Bronchial epithelial cell (primary cell): Measurements from ENCODE around the gene ANKRD44. TPM values are rescaled to one million over a fixed set of nuclear protein-coding genes. Genes with fewer than 3 reads are reported as not detected.

Source experiments
- DNase-seq: peaks from one replicate; pipeline ENCODE4 v3.0.0-alpha.2; 2010; ENCODE audit warnings: low read depth
- FAIRE-seq: peaks from 2 replicates; lab custom pipeline; 2011; peaks lifted over from hg19 to GRCh38; lab: Jason Lieb, UNC
- H3K27me3 ChIP-seq: 2 replicates; pipeline ENCODE4 v1.5.1; 2011; ENCODE audit warnings: low read length; ENCODE audit not compliant: control insufficient read depth, insufficient read depth
- H3K36me3 ChIP-seq: 2 replicates; pipeline ENCODE4 v1.5.1; 2011; ENCODE audit warnings: low read length; ENCODE audit not compliant: control insufficient read depth, insufficient read depth
- H3K4me3 ChIP-seq: 2 replicates; pipeline ENCODE4 v1.5.1; 2011; ENCODE audit warnings: mild to moderate bottlenecking, low read depth, low read length, control low read depth
- total RNA-seq: library from RNA; depleted of rRNA; stranded (reverse); fragments of >200 nt; gene quantifications from 2 replicates; pipeline ENCODE4 v1.2.1, GENCODE V29; 2014
- TF ChIP-seq, protein P1 (sequence below): IDR thresholded peaks from 2 replicates; pipeline ENCODE4 v1.5.1; 2011; ENCODE audit warnings: mild to moderate bottlenecking, moderate library complexity, low read length, control low read depth, inconsistent platforms; ENCODE audit not compliant: insufficient read depth, severe bottlenecking

ANKRD44 gene
- total RNA-seq, 1 donor from 2014 or later: 0.26 TPM

DNA sequence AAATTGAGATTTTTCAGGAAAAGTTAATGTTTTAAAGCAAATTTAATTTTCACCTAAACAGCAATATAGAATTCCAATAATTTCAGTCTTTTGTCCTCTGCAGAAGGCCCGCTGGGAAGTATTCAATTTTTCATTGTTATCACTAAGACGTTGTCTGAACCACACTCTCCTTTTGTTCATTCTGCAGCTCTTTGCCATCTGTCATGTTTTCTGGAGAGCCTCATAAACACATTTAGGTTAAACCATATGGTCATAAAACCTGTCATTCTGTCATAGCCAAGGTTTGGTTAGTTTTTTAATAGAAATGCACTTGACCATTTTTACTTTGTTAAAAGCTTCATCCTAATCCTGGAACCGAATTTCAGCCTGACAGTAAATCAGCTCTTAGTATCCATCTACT is 330.1 kb downstream of the ANKRD44 start:
- no peaks in the 10 kb centered on the region for H3K27me3 ChIP-seq
- TF ChIP-seq, protein P1, sequence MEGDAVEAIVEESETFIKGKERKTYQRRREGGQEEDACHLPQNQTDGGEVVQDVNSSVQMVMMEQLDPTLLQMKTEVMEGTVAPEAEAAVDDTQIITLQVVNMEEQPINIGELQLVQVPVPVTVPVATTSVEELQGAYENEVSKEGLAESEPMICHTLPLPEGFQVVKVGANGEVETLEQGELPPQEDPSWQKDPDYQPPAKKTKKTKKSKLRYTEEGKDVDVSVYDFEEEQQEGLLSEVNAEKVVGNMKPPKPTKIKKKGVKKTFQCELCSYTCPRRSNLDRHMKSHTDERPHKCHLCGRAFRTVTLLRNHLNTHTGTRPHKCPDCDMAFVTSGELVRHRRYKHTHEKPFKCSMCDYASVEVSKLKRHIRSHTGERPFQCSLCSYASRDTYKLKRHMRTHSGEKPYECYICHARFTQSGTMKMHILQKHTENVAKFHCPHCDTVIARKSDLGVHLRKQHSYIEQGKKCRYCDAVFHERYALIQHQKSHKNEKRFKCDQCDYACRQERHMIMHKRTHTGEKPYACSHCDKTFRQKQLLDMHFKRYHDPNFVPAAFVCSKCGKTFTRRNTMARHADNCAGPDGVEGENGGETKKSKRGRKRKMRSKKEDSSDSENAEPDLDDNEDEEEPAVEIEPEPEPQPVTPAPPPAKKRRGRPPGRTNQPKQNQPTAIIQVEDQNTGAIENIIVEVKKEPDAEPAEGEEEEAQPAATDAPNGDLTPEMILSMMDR: no peak
- FAIRE-seq (no peak), DNase-seq (no peak)
- H3K4me3 ChIP-seq: no peak overlapping the region
- H3K36me3 ChIP-seq: no peaks in the 10 kb centered on the region

DNA sequence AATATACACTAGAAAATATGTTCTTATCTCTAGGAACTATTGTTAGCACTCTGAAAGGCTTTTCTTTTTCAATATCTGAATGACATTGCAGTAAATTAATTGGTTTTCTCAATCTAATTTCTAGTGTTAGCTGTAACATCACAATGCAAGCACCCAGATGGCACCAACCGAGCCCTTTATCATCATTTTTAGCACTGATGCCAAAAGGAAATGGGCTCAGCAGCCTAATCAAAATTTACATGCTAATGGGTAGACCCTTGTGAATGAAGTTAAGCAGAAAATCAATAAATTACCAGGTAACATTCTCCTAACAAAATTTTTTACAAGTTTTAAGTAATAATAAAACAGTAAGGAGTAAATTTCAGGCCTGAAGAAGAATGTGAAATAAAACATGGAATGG is 330.6 kb downstream of the ANKRD44 start:
- no peak for FAIRE-seq
- TF ChIP-seq, protein P1: no peak
- Histone ChIP-seq H3K36me3 (no peaks in the 10 kb centered on the region), H3K27me3 (no peaks in the 10 kb centered on the region), H3K4me3 (no peak overlapping the region)
- no peak for DNase-seq

DNA sequence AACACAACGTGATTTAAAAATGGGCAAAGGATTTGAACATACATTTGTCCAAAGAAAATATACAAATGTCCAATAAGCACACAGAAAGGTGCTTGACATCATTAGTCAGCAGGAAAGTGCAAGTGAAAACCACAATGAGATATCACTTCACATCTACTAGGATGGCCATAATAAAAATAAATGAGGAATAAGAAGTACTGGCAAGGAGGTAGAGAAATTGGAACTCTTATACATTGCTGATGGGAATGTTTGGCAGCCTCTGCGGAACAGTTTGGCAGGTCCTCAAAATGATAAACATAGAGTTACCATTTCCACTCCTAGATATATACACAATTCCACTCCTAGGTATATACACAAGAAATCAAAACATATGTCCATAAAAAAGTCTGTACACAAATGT is 333.1 kb downstream of the ANKRD44 start:
- no peaks in the 10 kb centered on the region for H3K36me3 ChIP-seq
- no peaks in the 10 kb centered on the region for H3K27me3 ChIP-seq
- TF ChIP-seq, protein P1: no peak
- no peak overlapping the region for H3K4me3 ChIP-seq
- no peak for FAIRE-seq
- no peak for DNase-seq

DNA sequence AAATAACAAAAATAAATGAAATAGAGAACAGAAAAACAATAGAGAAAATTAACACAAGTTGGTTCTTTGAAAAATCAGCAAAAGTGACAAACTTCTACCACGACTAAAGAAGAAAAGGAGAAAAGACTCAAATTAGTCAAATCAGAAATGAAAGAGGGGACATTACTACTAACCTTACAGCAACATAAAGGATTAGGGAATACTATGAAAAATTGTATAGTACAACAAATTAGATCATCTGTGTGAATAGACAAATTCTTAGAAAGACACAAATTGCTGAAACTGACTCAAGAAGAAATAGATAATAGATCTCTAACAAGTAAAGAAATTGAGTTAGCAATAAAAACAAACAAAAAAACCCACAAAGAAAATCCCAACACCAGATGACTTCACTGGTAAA is 335.6 kb downstream of the ANKRD44 start:
- DNase-seq (no peak), FAIRE-seq (no peak)
- Histone ChIP-seq H3K4me3 (no peak overlapping the region), H3K36me3 (no peaks in the 10 kb centered on the region), H3K27me3 (no peaks in the 10 kb centered on the region)
- TF ChIP-seq, protein P1: no peak

DNA sequence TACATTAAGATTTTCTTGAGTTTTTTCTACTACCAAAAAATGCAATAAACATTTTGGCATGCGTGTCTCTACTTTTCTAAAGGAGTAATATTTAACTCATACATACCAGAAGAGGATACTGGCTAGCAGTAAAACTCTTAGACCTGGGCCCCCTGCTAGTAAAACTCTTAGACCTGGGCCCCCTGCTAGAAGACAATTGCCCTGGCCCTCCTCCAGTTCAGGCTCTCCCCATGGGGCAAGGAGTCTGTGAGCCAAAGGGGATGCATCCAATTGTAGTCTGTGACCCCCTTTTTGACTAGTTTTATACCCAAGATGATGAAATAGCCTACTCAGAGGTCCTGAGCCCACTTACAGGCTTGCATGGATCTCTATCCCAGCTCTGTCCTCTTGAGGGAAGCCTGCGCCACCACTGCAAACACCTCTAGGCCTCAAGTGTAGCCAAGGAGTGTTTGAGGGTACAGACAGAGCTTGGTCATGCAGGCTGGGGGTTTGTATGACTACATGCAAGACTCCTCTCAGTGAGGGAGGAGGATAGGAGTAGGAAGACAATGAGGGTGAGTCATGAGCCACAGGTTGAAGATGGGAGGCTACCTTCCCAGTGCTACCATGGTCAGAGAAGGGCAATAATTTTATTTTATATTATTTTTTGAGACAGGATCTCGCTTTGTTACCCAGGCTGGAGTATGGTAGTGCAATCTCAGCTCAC is 338.9 kb downstream of the ANKRD44 start:
- TF ChIP-seq, protein P1: no peak
- Histone ChIP-seq H3K36me3 (no peaks in the 10 kb centered on the region), H3K27me3 (no peaks in the 10 kb centered on the region), H3K4me3 (no peak overlapping the region)
- DNase-seq: peak; percentile 39
- FAIRE-seq: no peak

DNA sequence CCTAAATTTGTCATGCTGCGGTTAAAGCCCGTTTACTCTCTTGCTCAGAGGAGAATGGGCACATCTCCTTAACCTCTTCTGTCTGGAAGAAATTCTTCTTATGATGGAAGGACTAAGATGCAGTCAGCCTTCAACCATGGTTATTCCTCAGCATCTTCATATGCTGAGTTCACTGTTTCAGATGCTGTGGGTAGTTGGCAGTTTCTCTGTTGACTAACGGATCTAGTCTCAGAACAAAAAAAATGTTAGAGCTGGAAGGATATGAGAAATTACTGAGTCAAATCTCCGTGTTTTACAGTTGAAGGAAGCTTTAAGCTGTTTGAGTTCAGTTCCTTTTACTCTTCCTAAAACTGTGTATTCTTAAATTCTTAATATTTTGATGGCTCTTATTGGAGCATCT is 340.5 kb downstream of the ANKRD44 start:
- TF ChIP-seq, protein P1: no peak
- no peak for FAIRE-seq

More for the DNA sequence above, 340.5 kb downstream of the ANKRD44 start:
- Histone ChIP-seq H3K27me3 (no peaks in the 10 kb centered on the region), H3K36me3 (no peaks in the 10 kb centered on the region), H3K4me3 (no peak overlapping the region)
- no peak for DNase-seq
